GM12873 (cell line): ENCODE measurements around the gene PLBD2.

Experiments used
- TF ChIP-seq, protein P1 (sequence below): IDR thresholded peaks from 2 replicates; pipeline ENCODE4 v1.5.1; 2012; ENCODE audit warnings: low read depth, mild to moderate bottlenecking, moderate library complexity, low read length, control low read depth; ENCODE audit not compliant: insufficient read depth; ENCODE audit errors: missing control alignments

The PLBD2 gene

GRCh38 chr12:113425960-113426453, 67.6 kb downstream of the PLBD2 start:
- TF ChIP-seq, protein P1, sequence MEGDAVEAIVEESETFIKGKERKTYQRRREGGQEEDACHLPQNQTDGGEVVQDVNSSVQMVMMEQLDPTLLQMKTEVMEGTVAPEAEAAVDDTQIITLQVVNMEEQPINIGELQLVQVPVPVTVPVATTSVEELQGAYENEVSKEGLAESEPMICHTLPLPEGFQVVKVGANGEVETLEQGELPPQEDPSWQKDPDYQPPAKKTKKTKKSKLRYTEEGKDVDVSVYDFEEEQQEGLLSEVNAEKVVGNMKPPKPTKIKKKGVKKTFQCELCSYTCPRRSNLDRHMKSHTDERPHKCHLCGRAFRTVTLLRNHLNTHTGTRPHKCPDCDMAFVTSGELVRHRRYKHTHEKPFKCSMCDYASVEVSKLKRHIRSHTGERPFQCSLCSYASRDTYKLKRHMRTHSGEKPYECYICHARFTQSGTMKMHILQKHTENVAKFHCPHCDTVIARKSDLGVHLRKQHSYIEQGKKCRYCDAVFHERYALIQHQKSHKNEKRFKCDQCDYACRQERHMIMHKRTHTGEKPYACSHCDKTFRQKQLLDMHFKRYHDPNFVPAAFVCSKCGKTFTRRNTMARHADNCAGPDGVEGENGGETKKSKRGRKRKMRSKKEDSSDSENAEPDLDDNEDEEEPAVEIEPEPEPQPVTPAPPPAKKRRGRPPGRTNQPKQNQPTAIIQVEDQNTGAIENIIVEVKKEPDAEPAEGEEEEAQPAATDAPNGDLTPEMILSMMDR: peak; percentile 8

GRCh38 chr12:113427882-113428281, 69.5 kb downstream of the PLBD2 start:
- TF ChIP-seq, protein P1: no peak

DNA sequence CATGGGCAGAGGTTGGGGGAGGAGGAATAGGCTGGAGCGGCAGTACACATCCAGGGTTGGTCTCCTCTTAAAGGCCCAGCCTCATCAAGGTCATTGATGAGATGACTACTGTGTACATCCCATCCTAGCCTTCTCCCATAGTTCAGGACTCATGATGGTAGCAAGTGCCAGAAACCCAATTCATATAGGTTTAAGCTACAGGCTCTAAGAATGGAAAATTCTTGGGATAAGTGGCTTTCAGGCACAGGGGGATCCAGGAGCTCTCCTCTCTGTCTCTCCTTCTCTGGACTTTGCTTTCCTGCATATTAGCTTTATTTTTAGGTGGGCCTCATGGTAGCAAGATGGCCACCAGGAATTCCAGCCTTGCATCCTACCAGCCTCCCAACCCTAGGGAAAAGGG, 70.1 kb downstream of the PLBD2 start:
- TF ChIP-seq, protein P1: no peak

DNA sequence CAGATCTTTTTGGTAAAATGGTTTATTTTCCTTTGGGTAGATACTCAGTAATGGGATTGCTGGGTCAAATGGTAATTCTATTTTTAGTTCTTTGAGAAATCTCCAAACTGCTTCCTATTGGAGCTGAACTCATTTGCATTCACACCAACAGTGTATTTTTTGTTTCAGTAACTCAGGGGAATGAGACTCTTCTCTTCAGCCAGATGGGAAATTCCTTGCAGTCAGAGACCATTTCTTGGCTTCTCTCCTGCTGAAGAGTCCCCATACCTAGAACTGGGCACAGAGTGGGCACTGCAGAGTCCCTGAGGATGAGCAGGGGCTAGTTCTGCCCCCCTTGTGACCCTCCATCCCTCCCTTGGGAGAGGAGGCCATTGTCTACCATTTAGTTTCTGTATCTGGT, 74.6 kb downstream of the PLBD2 start:
- TF ChIP-seq, protein P1: no peak

- TF ChIP-seq, protein P1: no peak
These were observed 77.0 kb downstream of the PLBD2 start for GRCh38 chr12:113435367-113435766.

- TF ChIP-seq, protein P1: no peak
These were observed 78.2 kb downstream of the PLBD2 start for GRCh38 chr12:113436586-113436985.

GRCh38 chr12:113436993-113437728, 78.8 kb downstream of the PLBD2 start:
- TF ChIP-seq, protein P1: no peak
